ENCODE measurements around the gene MYO16. TPM values are rescaled to one million over a fixed set of nuclear protein-coding genes. Genes with fewer than 3 reads are reported as not detected.

Gene MYO16
- total RNA-seq, 1 donor: not detected

GRCh38 chr13:109021558-109021957 is 392.1 kb downstream of the MYO16 start:
- no peak overlapping the region for H3K27ac ChIP-seq (ENCODE audit: low read depth, low read length)
- no peaks in the 10 kb centered on the region for H3K4me1 ChIP-seq (ENCODE audit: insufficient read depth, low read length)
- TF ChIP-seq CTCF (IDR thresholded peaks at IDR 0.05; ENCODE audit: extremely low read depth, low read depth, low read length): no peak
- DNase-seq (ENCODE audit: insufficient read length, low spot score, missing footprints): no peak
- no peak overlapping the region for H3K4me2 ChIP-seq (ENCODE audit: insufficient read depth, low read length)
- H4K20me1 ChIP-seq (ENCODE audit: insufficient read depth, low read length): no peaks in the 10 kb centered on the region
- no peaks in the 10 kb centered on the region for H3K36me3 ChIP-seq (ENCODE audit: insufficient read depth, low read length)
- no peak overlapping the region for H3K4me3 ChIP-seq (ENCODE audit: insufficient read depth, low read length)
- no peaks in the 10 kb centered on the region for H3K27me3 ChIP-seq (ENCODE audit: insufficient read depth, low read length)
- H3K9me3 ChIP-seq (ENCODE audit: low read depth, low read length): no peaks in the 10 kb centered on the region
- H2AFZ ChIP-seq (ENCODE audit: low read length): no peak overlapping the region
- no peaks in the 10 kb centered on the region for H3K79me2 ChIP-seq (ENCODE audit: insufficient read depth, low read length)

GRCh38 chr13:109024611-109025010 is 395.2 kb downstream of the MYO16 start:
- Histone ChIP-seq H3K9me3 (ENCODE audit: low read depth, low read length) (no peaks in the 10 kb centered on the region), H3K4me3 (ENCODE audit: insufficient read depth, low read length) (no peak overlapping the region), H3K79me2 (ENCODE audit: insufficient read depth, low read length) (no peaks in the 10 kb centered on the region), H2AFZ (ENCODE audit: low read length) (no peak overlapping the region), H3K27ac (ENCODE audit: low read depth, low read length) (no peak overlapping the region), H4K20me1 (ENCODE audit: insufficient read depth, low read length) (no peaks in the 10 kb centered on the region), H3K4me1 (ENCODE audit: insufficient read depth, low read length) (no peaks in the 10 kb centered on the region), H3K4me2 (ENCODE audit: insufficient read depth, low read length) (no peak overlapping the region), H3K36me3 (ENCODE audit: insufficient read depth, low read length) (no peaks in the 10 kb centered on the region), H3K27me3 (ENCODE audit: insufficient read depth, low read length) (no peaks in the 10 kb centered on the region)
- DNase-seq (ENCODE audit: insufficient read length, low spot score, missing footprints): no peak
- TF ChIP-seq CTCF (IDR thresholded peaks at IDR 0.05; ENCODE audit: extremely low read depth, low read depth, low read length): no peak

- Histone ChIP-seq H3K27ac (ENCODE audit: low read depth, low read length) (no peak overlapping the region), H3K9me3 (ENCODE audit: low read depth, low read length) (no peaks in the 10 kb centered on the region), H3K27me3 (ENCODE audit: insufficient read depth, low read length) (no peaks in the 10 kb centered on the region), H4K20me1 (ENCODE audit: insufficient read depth, low read length) (no peaks in the 10 kb centered on the region), H2AFZ (ENCODE audit: low read length) (no peak overlapping the region), H3K4me2 (ENCODE audit: insufficient read depth, low read length) (no peak overlapping the region), H3K4me3 (ENCODE audit: insufficient read depth, low read length) (no peak overlapping the region), H3K4me1 (ENCODE audit: insufficient read depth, low read length) (no peaks in the 10 kb centered on the region), H3K79me2 (ENCODE audit: insufficient read depth, low read length) (no peaks in the 10 kb centered on the region), H3K36me3 (ENCODE audit: insufficient read depth, low read length) (no peaks in the 10 kb centered on the region)
- no peak for TF ChIP-seq CTCF (IDR thresholded peaks at IDR 0.05; ENCODE audit: extremely low read depth, low read depth, low read length)
- no peak for DNase-seq (ENCODE audit: insufficient read length, low spot score, missing footprints)
These were observed 396.9 kb downstream of the MYO16 start for GRCh38 chr13:109026266-109026665.

- no peak for DNase-seq (ENCODE audit: insufficient read length, low spot score, missing footprints)
- no peak overlapping the region for H3K4me3 ChIP-seq (ENCODE audit: insufficient read depth, low read length)
These were observed 399.2 kb downstream of the MYO16 start for GRCh38 chr13:109028624-109029023.

More at GRCh38 chr13:109028624-109029023, 399.2 kb downstream of the MYO16 start:
- Histone ChIP-seq H3K79me2 (ENCODE audit: insufficient read depth, low read length) (no peaks in the 10 kb centered on the region), H4K20me1 (ENCODE audit: insufficient read depth, low read length) (no peaks in the 10 kb centered on the region), H3K36me3 (ENCODE audit: insufficient read depth, low read length) (no peaks in the 10 kb centered on the region), H2AFZ (ENCODE audit: low read length) (no peak overlapping the region), H3K27me3 (ENCODE audit: insufficient read depth, low read length) (no peaks in the 10 kb centered on the region), H3K27ac (ENCODE audit: low read depth, low read length) (no peak overlapping the region), H3K4me1 (ENCODE audit: insufficient read depth, low read length) (no peaks in the 10 kb centered on the region), H3K4me2 (ENCODE audit: insufficient read depth, low read length) (no peak overlapping the region), H3K9me3 (ENCODE audit: low read depth, low read length) (no peaks in the 10 kb centered on the region)
- no peak for TF ChIP-seq CTCF (IDR thresholded peaks at IDR 0.05; ENCODE audit: extremely low read depth, low read depth, low read length)

All from osteoblast (primary cell).